Measurements from ENCODE around the gene ALLC. TPM values are rescaled to one million over a fixed set of nuclear protein-coding genes. Genes with fewer than 3 reads are reported as not detected.

The ALLC gene
- total and polyA plus RNA-seq, 4 donors = 0.09 to 1.4 (median 0.74) TPM

DNA sequence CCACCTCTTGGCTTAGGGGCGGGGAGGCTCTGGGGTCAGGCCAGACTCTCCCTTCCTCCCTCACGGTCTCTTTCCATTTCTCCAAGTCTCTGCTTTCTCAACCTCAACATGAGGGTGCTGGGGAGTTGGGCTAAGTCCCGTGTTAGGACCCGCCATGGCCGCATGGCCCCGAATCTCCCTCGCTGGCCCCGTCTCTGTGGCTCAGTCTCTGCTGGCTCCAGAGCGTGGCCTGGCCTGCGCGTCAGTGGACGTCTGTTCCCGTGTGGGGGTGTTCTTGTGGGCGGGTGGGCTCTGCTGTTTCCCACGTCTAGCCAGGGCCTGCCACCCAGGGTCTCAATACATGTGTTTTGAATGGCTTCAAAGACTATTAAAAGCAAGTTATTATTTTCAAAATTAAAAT, 12.4 kb downstream of the ALLC start:
- WGBS = 88% methylated on average over 15 of the region's 15 CpGs
- Histone ChIP-seq H3K9ac (ENCODE audit: low read depth in 1 of 2, low read length in 2 of 2) (no peak overlapping the region), H3K9me3 (ENCODE audit: control insufficient read depth in 4 of 4, low read length in 3 of 4) (no peaks in the 10 kb centered on the region), H3K27ac (ENCODE audit: low read depth in 1 of 2, low read length in 2 of 2) (no peak overlapping the region), H3K27me3 (ENCODE audit: control insufficient read depth in 4 of 4, insufficient read depth in 4 of 4, low read length in 3 of 4) (no peaks in the 10 kb centered on the region), H3K4me3 (ENCODE audit: low read depth in 1 of 3, low read length in 3 of 3) (no peak overlapping the region), H3K36me3 (ENCODE audit: control insufficient read depth in 4 of 4, insufficient read depth in 3 of 4, low read depth in 1 of 4, low read length in 3 of 4) (no peaks in the 10 kb centered on the region), H3K4me1 (ENCODE audit: control insufficient read depth in 4 of 4, insufficient read depth in 4 of 4, low read length in 3 of 4) (no peaks in the 10 kb centered on the region)
- TF ChIP-seq NR2F2 (IDR thresholded peaks at IDR 0.05) (no peak), HNF4G (IDR thresholded peaks at IDR 0.05) (no peak), RAD21 (IDR thresholded peaks at IDR 0.05) (no peak), JUND (IDR thresholded peaks at IDR 0.05) (no peak), TAF1 (conservative IDR thresholded peaks at IDR 0.05) (no peak), GABPA (IDR thresholded peaks at IDR 0.05 in 1 of 2, conservative IDR thresholded peaks at IDR 0.05 in 1 of 2) (no peak), EGR1 (IDR thresholded peaks at IDR 0.05; ENCODE audit: low read depth in 2 of 2) (no peak), HNF4A (conservative IDR thresholded peaks at IDR 0.05) (no peak)
- TF ChIP-seq, protein P1, sequence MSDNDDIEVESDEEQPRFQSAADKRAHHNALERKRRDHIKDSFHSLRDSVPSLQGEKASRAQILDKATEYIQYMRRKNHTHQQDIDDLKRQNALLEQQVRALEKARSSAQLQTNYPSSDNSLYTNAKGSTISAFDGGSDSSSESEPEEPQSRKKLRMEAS (IDR thresholded peaks at IDR 0.05) = no peak
- TF ChIP-seq, protein P2, sequence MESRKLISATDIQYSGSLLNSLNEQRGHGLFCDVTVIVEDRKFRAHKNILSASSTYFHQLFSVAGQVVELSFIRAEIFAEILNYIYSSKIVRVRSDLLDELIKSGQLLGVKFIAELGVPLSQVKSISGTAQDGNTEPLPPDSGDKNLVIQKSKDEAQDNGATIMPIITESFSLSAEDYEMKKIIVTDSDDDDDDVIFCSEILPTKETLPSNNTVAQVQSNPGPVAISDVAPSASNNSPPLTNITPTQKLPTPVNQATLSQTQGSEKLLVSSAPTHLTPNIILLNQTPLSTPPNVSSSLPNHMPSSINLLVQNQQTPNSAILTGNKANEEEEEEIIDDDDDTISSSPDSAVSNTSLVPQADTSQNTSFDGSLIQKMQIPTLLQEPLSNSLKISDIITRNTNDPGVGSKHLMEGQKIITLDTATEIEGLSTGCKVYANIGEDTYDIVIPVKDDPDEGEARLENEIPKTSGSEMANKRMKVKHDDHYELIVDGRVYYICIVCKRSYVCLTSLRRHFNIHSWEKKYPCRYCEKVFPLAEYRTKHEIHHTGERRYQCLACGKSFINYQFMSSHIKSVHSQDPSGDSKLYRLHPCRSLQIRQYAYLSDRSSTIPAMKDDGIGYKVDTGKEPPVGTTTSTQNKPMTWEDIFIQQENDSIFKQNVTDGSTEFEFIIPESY (IDR thresholded peaks at IDR 0.05) = no peak
- no peak for DNase-seq (ENCODE audit: low spot score)

DNA sequence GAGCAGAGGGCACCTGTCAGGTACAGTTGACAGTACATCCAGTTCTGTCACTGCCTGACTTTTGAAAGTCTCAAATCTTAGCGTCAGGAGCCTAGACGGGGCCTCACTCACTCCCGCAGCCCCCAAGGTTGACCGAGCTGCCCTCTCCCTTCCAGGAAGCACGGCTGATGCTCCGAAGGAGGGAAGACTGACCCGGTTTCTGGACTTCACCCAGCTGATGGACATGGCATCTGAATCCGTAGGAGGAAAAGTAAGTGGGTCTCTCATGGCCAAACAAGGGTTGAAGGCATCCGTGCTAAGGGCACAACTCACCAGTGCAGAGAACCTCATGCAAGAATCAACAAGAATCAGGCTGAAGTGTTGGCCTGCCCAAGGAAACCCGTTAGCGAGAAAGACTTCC, 12.9 kb downstream of the ALLC start:
- Histone ChIP-seq H3K4me3 (ENCODE audit: low read depth in 1 of 3, low read length in 3 of 3) (no peak overlapping the region), H3K27me3 (ENCODE audit: control insufficient read depth in 4 of 4, insufficient read depth in 4 of 4, low read length in 3 of 4) (no peaks in the 10 kb centered on the region), H3K36me3 (ENCODE audit: control insufficient read depth in 4 of 4, insufficient read depth in 3 of 4, low read depth in 1 of 4, low read length in 3 of 4) (no peaks in the 10 kb centered on the region), H3K27ac (ENCODE audit: low read depth in 1 of 2, low read length in 2 of 2) (no peak overlapping the region), H3K9me3 (ENCODE audit: control insufficient read depth in 4 of 4, low read length in 3 of 4) (no peaks in the 10 kb centered on the region), H3K9ac (ENCODE audit: low read depth in 1 of 2, low read length in 2 of 2) (no peak overlapping the region), H3K4me1 (ENCODE audit: control insufficient read depth in 4 of 4, insufficient read depth in 4 of 4, low read length in 3 of 4) (no peaks in the 10 kb centered on the region)
- TF ChIP-seq GABPA (IDR thresholded peaks at IDR 0.05 in 1 of 2, conservative IDR thresholded peaks at IDR 0.05 in 1 of 2) = no peak
- no peak for TF ChIP-seq TAF1 (conservative IDR thresholded peaks at IDR 0.05)
- TF ChIP-seq FOXA2 (IDR thresholded peaks at IDR 0.05) = no peak
- TF ChIP-seq HNF4A (conservative IDR thresholded peaks at IDR 0.05) = no peak
- TF ChIP-seq, protein P3, sequence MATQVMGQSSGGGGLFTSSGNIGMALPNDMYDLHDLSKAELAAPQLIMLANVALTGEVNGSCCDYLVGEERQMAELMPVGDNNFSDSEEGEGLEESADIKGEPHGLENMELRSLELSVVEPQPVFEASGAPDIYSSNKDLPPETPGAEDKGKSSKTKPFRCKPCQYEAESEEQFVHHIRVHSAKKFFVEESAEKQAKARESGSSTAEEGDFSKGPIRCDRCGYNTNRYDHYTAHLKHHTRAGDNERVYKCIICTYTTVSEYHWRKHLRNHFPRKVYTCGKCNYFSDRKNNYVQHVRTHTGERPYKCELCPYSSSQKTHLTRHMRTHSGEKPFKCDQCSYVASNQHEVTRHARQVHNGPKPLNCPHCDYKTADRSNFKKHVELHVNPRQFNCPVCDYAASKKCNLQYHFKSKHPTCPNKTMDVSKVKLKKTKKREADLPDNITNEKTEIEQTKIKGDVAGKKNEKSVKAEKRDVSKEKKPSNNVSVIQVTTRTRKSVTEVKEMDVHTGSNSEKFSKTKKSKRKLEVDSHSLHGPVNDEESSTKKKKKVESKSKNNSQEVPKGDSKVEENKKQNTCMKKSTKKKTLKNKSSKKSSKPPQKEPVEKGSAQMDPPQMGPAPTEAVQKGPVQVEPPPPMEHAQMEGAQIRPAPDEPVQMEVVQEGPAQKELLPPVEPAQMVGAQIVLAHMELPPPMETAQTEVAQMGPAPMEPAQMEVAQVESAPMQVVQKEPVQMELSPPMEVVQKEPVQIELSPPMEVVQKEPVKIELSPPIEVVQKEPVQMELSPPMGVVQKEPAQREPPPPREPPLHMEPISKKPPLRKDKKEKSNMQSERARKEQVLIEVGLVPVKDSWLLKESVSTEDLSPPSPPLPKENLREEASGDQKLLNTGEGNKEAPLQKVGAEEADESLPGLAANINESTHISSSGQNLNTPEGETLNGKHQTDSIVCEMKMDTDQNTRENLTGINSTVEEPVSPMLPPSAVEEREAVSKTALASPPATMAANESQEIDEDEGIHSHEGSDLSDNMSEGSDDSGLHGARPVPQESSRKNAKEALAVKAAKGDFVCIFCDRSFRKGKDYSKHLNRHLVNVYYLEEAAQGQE (IDR thresholded peaks at IDR 0.05) = no peak
- TF ChIP-seq SP1 (IDR thresholded peaks at IDR 0.05) = no peak
- TF ChIP-seq, protein P4, sequence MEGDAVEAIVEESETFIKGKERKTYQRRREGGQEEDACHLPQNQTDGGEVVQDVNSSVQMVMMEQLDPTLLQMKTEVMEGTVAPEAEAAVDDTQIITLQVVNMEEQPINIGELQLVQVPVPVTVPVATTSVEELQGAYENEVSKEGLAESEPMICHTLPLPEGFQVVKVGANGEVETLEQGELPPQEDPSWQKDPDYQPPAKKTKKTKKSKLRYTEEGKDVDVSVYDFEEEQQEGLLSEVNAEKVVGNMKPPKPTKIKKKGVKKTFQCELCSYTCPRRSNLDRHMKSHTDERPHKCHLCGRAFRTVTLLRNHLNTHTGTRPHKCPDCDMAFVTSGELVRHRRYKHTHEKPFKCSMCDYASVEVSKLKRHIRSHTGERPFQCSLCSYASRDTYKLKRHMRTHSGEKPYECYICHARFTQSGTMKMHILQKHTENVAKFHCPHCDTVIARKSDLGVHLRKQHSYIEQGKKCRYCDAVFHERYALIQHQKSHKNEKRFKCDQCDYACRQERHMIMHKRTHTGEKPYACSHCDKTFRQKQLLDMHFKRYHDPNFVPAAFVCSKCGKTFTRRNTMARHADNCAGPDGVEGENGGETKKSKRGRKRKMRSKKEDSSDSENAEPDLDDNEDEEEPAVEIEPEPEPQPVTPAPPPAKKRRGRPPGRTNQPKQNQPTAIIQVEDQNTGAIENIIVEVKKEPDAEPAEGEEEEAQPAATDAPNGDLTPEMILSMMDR (IDR thresholded peaks at IDR 0.05; ENCODE audit: low read depth, low read length, missing input control) = no peak
- TF ChIP-seq FOXA1 (IDR thresholded peaks at IDR 0.05) = no peak
- no peak for TF ChIP-seq NR2F2 (IDR thresholded peaks at IDR 0.05)
- no peak for DNase-seq (ENCODE audit: low spot score)
- 90% methylated on average over 11 of the region's 11 CpGs for WGBS

All from liver (tissue), 9 donors.